CD14-positive monocyte (primary cell): Measurements from ENCODE around the gene KIF26B. TPM values are rescaled to one million over a fixed set of nuclear protein-coding genes. Genes with fewer than 3 reads are reported as not detected.

Experiments used
- DNase-seq, 3 donors: peaks; one replicate each; pipeline ENCODE4 v3.0.0-alpha.2; 2011 to 2022
- H2AFZ ChIP-seq: 2 replicates; pipeline ENCODE4 v1.6.0; 2012; ENCODE audit warnings: mild to moderate bottlenecking, low read depth, low read length, inconsistent platforms; ENCODE audit not compliant: insufficient read depth, poor library complexity, severe bottlenecking
- H3K27ac ChIP-seq, 2 donors: 1 replicate in 1 of 2; 2 replicates in 1 of 2; pipeline ENCODE4 v1.5.1; 2012 to 2013; ENCODE audit warnings: low read length in 2 of 2, control low read depth in 1 of 2, inconsistent platforms in 1 of 2, low read depth in 1 of 2, mild to moderate bottlenecking in 1 of 2
- H3K27me3 ChIP-seq, 2 donors: one replicate each; pipeline versions ENCODE4 v1.6.0 to v1.6.1; 2011 to 2013; ENCODE audit warnings: low read length in 2 of 2; ENCODE audit not compliant: control insufficient read depth in 2 of 2, insufficient read depth in 2 of 2
- H3K36me3 ChIP-seq, 2 donors: replicated peaks in 1 of 2; 1 replicate in 1 of 2; 2 replicates in 1 of 2; pipeline versions ENCODE4 v1.5.1 to v1.6.1; 2012 to 2013; ENCODE audit warnings: low read length in 2 of 2, control low read depth in 1 of 2, inconsistent platforms in 1 of 2, mild to moderate bottlenecking in 1 of 2; ENCODE audit not compliant: insufficient read depth in 2 of 2, control insufficient read depth in 1 of 2
- H3K4me1 ChIP-seq, 2 donors: 1 replicate in 1 of 2; 2 replicates in 1 of 2; pipeline versions ENCODE4 v1.5.1 to v1.6.1; 2012 to 2013; ENCODE audit warnings: low read length in 2 of 2, control low read depth in 1 of 2, inconsistent platforms in 1 of 2, mild to moderate bottlenecking in 1 of 2, moderate library complexity in 1 of 2; ENCODE audit not compliant: insufficient read depth in 2 of 2, control insufficient read depth in 1 of 2
- H3K4me2 ChIP-seq: replicated peaks from 2 replicates; pipeline ENCODE3; 2012; ENCODE audit warnings: low read length, moderate library complexity, mild to moderate bottlenecking; ENCODE audit not compliant: poor library complexity, severe bottlenecking; ENCODE audit errors: extremely low read depth
- H3K4me3 ChIP-seq, 3 experiments: fragments of 200-600 bp in 1 of 3; sonication (generic) in 1 of 3; replicated peaks in 1 of 3; 1 replicate in 2 of 3; 2 replicates in 1 of 3; pipeline ENCODE4 v1.5.1; 2011 to 2013; ENCODE audit warnings: low read length in 3 of 3, mild to moderate bottlenecking in 3 of 3, control low read depth in 2 of 3, low read depth in 2 of 3, inconsistent platforms in 1 of 3, moderate library complexity in 1 of 3
- H3K79me2 ChIP-seq: 2 replicates; pipeline ENCODE4 v1.6.0; 2012; ENCODE audit warnings: mild to moderate bottlenecking, control low read depth, inconsistent platforms, low read length, moderate library complexity; ENCODE audit not compliant: insufficient read depth
- H3K9ac ChIP-seq: 2 replicates; pipeline ENCODE4 v1.6.0; 2017; ENCODE audit warnings: low read length, mild to moderate bottlenecking; ENCODE audit not compliant: insufficient read depth, poor library complexity, severe bottlenecking
- H3K9me3 ChIP-seq, 2 donors: replicated peaks in 1 of 2; 1 replicate in 1 of 2; 2 replicates in 1 of 2; pipeline versions ENCODE4 v1.5.1 to v1.6.1; 2012 to 2013; ENCODE audit warnings: low read length in 2 of 2, control low read depth in 1 of 2; ENCODE audit not compliant: control insufficient read depth in 1 of 2, insufficient read depth in 1 of 2
- H4K20me1 ChIP-seq: 2 replicates; pipeline ENCODE4 v1.6.0; 2012; ENCODE audit warnings: mild to moderate bottlenecking, low read length, control low read depth, moderate library complexity; ENCODE audit not compliant: insufficient read depth
- H3K27ac Mint-ChIP-seq, 7 donors: one replicate each; pipeline ENCODE4 v1.8.0; 2020; ENCODE audit warnings: mild to moderate bottlenecking in 7 of 7, mixed read lengths in 7 of 7, moderate library complexity in 6 of 7, inconsistent platforms in 2 of 7
- H3K27me3 Mint-ChIP-seq, 3 donors: one replicate each; pipeline ENCODE4 v1.8.0; 2021 to 2022; ENCODE audit warnings: low read depth in 3 of 3, mild to moderate bottlenecking in 3 of 3, mixed read lengths in 3 of 3, moderate library complexity in 3 of 3, inconsistent platforms in 1 of 3
- H3K36me3 Mint-ChIP-seq, 2 donors: one replicate each; pipeline ENCODE4 v1.8.0; 2020; ENCODE audit warnings: mixed read lengths in 2 of 2, inconsistent platforms in 1 of 2, mild to moderate bottlenecking in 1 of 2
- H3K4me1 Mint-ChIP-seq: one replicate; pipeline ENCODE4 v1.8.0; 2020; ENCODE audit warnings: mild to moderate bottlenecking, mixed read lengths
- H3K4me3 Mint-ChIP-seq, 2 donors: one replicate each; pipeline ENCODE4 v1.8.0; 2020; ENCODE audit warnings: mild to moderate bottlenecking in 2 of 2, mixed read lengths in 2 of 2, moderate library complexity in 1 of 2
- H3K9me3 Mint-ChIP-seq, 7 donors: one replicate each; pipeline ENCODE4 v1.8.0; 2020 to 2022; ENCODE audit warnings: mixed read lengths in 7 of 7, mild to moderate bottlenecking in 6 of 7, moderate library complexity in 6 of 7, inconsistent platforms in 2 of 7
- WGBS: methylation state at CpG from one replicate; pipeline ENCODE4 v1.1.5; 2013; ENCODE audit warnings: missing lambda C conversion rate; ENCODE audit not compliant: insufficient coverage; 5-methylcytosine and 5-hydroxymethylcytosine counted together
- intact Hi-C, 2 donors: fragments of 100-400 bp; cut with micrococcal nuclease; formaldehyde crosslinking; loops; one replicate each; pipeline versions ENCODE4 v1.15.0 to v1.15.1; 2023
- polyA plus RNA-seq, 3 donors: library from polyadenylated mRNA; depleted of rRNA in 1 of 3; unstranded in 2 of 3; stranded (reverse) in 1 of 3; fragments of 300-500 nt in 2 of 3; fragments of >200 nt in 1 of 3; fragmentation: Illumina TruSeq in 2 of 3; gene quantifications; 1 replicate in 2 of 3; 2 replicates in 1 of 3; pipeline ENCODE4 v1.2.3, GENCODE V29; 2012 to 2021
- TF ChIP-seq, protein P1 (sequence below): fragments of 200-600 bp; IDR thresholded peaks from one replicate; pipeline ENCODE4 v1.8.0; 2022; ENCODE audit warnings: antibody characterized with exemption, mild to moderate bottlenecking

The KIF26B gene
- polyA plus RNA-seq, 3 donors = 0.01 to 0.05 TPM; not detected in 1

- peaks cover 0 to 2% (median 0%) of the 10 kb centered on the region in 7 donors for H3K9me3 Mint-ChIP-seq
- H3K4me3 Mint-ChIP-seq = no peak overlapping the region
- Histone ChIP-seq H3K4me2 (no peak overlapping the region), H3K9me3 (no peaks in the 10 kb centered on the region), H3K79me2 (no peaks in the 10 kb centered on the region), H2AFZ (no peak overlapping the region), H3K27ac (no peak overlapping the region), H4K20me1 (no peaks in the 10 kb centered on the region), H3K9ac (no peak overlapping the region), H3K4me1 (no peaks in the 10 kb centered on the region), H3K36me3 (no peaks in the 10 kb centered on the region), H3K27me3 (no peaks in the 10 kb centered on the region), H3K4me3 (no peak overlapping the region)
- 96% methylated on average over 9 of the region's 11 CpGs for WGBS
- H3K27ac Mint-ChIP-seq = no peak overlapping the region
- intact Hi-C loops = no loop called here
- TF ChIP-seq, protein P1, sequence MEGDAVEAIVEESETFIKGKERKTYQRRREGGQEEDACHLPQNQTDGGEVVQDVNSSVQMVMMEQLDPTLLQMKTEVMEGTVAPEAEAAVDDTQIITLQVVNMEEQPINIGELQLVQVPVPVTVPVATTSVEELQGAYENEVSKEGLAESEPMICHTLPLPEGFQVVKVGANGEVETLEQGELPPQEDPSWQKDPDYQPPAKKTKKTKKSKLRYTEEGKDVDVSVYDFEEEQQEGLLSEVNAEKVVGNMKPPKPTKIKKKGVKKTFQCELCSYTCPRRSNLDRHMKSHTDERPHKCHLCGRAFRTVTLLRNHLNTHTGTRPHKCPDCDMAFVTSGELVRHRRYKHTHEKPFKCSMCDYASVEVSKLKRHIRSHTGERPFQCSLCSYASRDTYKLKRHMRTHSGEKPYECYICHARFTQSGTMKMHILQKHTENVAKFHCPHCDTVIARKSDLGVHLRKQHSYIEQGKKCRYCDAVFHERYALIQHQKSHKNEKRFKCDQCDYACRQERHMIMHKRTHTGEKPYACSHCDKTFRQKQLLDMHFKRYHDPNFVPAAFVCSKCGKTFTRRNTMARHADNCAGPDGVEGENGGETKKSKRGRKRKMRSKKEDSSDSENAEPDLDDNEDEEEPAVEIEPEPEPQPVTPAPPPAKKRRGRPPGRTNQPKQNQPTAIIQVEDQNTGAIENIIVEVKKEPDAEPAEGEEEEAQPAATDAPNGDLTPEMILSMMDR = no peak
- no peaks in the 10 kb centered on the region for H3K36me3 Mint-ChIP-seq
- no peak for DNase-seq
- H3K4me1 Mint-ChIP-seq = peaks cover 2% of the 10 kb centered on the region
- H3K27me3 Mint-ChIP-seq = peaks cover 0 to 13% (median 3%) of the 10 kb centered on the region in 3 donors
Measured at GRCh38 chr1:245571815-245572294, 417.1 kb downstream of the KIF26B start.

- Histone ChIP-seq H3K27ac (no peak overlapping the region), H3K9ac (no peak overlapping the region), H3K9me3 (no peaks in the 10 kb centered on the region), H4K20me1 (no peaks in the 10 kb centered on the region), H3K4me1 (no peaks in the 10 kb centered on the region), H3K4me3 (no peak overlapping the region), H3K4me2 (no peak overlapping the region), H3K27me3 (no peaks in the 10 kb centered on the region), H3K36me3 (no peaks in the 10 kb centered on the region), H2AFZ (no peak overlapping the region), H3K79me2 (no peaks in the 10 kb centered on the region)
- TF ChIP-seq, protein P1 = no peak
- Mint-ChIP-seq H3K9me3 (peaks cover 0 to 2% (median 0%) of the 10 kb centered on the region in 7 donors), H3K4me3 (no peak overlapping the region), H3K36me3 (peaks cover 0 to 3% of the 10 kb centered on the region in 2 donors), H3K27ac (no peak overlapping the region), H3K27me3 (peaks cover 4 to 13% (median 7%) of the 10 kb centered on the region in 3 donors), H3K4me1 (peaks cover 2% of the 10 kb centered on the region)
- intact Hi-C loops = no loop called here
- 98% methylated on average over 4 of the region's 7 CpGs for WGBS
- no peak for DNase-seq
Measured at GRCh38 chr1:245572709-245573108, 417.9 kb downstream of the KIF26B start.
